Measurements from ENCODE around the gene GAS6.
"Not testable (repeated sequence)": the region's sequence is repeated elsewhere in the genome, so short reads cannot be mapped to it uniquely, and the experiment has no call there.

The GAS6 gene

GRCh38 chr13:113886561-113887112 lies 22.8 kb upstream of the GAS6 start:
- no peak for DNase-seq

DNA sequence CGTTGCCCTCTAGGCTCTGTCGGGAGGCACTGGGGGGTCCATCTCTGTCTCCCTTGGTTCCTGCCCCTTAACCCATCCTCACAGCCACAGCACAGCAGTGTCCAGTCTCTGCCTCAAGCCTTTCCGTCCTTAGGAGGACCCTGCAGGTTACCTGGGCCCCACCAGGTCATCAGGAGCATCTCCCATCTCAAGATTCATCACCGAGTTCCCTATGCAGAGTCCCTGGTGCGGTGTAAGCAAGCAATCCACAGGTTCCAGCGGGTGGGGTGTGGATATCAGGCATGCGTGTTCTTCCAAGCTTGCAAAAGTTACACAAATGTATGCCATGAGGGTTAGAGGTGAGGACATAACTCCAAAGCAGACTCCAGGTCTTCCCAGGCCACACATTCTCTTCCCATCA lies 20.9 kb upstream of the GAS6 start:
- no peak for DNase-seq

DNA sequence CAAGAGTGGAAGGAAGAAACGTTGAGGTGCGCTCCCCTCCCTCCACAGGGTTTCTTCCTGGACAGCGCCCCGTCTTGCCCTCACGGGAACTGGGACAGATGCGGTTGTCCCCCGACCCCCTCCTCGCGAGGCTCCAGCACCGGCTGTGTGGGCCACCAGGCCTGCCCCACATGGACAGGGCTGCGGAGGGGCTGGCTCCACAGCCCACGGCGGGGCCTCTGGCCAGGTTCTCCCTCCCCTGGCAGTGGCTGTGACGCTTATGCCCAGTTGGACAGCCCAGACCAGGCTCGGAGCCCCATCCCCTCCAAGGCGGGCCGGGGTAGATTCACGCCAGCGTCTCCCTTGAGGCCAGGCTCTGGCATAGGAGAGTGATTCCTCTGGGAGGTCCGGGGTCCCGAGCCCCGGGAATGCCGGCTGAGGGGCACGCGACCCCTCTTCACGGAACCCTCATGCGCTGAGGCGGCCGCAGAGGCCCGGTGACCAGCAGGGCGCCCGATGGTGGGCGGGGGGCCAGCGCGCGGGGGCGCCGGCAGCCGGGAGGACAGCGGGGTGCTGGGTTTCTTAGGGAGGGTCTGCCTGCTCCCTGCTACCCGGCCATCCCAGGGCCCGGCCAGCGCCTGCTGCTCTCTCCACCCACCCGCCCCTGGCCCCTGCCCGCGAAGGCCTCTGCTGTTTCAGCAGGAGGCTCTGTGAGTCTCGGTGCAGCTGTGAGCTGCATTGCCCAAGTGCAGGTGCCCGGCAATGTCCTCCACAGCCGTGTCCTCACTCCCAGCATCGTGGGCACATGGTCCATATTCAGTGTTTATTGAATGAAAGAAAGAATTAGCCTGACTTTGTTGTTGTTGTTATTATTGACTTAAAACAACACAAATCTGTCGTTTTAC lies 20.3 kb upstream of the GAS6 start:
- DNase-seq = no peak

DNA sequence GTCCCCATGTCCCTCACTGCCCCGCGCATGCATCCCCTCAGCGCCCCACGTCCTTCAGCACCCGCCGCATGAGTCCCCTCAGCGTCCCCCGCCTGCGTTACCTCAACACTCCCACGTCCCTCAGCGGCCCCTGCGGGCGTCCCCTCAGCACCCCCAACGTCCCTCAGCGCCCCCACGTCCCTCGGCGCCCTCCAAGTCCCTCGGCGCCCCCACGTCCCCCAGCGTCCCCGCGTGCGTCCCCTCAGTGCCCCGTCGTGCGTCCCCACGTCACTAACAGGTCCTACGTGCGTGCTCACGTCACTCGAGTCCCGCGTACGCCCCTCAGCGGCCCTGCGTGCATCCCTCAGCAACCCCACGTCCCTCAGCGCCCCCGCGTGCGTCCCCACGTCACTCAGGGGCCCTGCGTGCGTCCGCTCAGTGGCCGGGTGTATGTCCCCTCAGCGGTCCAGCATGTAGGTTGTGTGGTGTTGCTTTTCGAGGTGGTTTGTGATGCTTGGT lies 19.5 kb upstream of the GAS6 start:
- DNase-seq = no peak

DNA sequence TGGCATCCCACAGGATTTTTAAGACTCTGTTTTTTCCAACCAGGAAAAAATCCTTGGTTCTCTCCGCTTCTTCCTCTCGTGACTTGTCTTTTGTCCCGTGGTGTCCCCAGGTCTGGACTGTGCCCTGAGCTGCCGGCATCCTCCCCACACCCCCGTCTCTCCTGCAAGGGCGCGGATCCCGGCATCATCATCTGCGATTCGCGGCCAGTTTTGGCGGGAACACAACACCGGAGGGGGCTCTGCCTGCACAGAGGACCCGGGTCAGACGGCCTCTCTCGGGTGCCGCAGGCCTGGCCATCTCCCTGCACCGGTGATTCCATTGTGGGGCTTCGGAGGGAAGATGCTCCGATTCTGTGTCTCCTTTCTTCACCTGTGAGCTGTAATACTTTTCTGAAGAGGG lies 18.8 kb upstream of the GAS6 start:
- no peak for DNase-seq

DNA sequence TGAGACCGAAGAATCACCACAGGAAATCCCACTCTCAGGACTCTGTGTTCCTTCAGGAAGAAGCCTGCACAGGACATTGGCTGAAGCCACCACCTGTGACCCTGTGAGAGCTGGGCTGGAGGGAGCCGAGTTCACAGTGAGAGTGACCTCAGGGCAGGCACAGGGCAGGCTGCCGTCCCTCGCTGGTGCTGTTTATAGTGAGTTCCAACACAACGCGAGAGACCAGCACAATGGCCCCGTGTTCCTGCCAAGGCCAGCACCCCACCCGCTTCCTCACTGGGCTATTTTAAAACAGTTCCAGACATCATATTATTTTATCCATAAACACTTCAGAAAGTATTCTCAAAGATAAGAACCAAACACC lies 18.4 kb upstream of the GAS6 start:
- DNase-seq = no peak

DNA sequence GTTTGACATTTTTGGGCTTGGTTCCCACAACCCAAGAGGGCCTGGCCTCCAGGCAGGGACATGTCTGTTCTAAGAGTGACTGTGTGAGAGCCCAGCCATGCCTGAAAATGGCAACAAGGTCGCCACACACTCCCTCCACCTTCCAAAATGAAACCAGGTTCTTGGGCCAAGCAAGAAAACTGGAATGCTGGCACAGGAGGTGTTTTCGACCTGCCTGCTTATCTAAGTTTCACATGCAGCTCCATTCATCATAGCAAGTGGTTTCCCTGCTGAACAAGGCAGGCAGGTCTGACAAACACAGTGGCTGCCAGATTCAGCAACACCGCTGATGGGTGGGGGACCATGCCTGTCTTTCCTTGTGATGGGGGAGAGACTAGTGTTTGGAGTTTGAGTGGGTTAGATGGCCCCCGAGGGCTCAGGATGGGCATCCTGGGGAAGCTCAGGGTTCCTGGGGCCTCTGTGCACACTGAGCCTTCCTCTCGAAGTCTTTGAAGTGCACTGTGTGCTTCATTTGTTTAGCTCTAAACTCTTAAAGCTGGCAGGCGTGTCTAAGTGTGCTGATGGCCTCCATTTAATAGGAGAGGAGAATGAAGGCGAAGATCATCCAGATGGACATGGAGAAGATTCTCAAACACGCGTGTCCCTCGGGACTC lies 17.9 kb upstream of the GAS6 start:
- DNase-seq = peak; percentile 99

GRCh38 chr13:113880651-113881611 lies 17.1 kb upstream of the GAS6 start:
- no peak for DNase-seq

DNA sequence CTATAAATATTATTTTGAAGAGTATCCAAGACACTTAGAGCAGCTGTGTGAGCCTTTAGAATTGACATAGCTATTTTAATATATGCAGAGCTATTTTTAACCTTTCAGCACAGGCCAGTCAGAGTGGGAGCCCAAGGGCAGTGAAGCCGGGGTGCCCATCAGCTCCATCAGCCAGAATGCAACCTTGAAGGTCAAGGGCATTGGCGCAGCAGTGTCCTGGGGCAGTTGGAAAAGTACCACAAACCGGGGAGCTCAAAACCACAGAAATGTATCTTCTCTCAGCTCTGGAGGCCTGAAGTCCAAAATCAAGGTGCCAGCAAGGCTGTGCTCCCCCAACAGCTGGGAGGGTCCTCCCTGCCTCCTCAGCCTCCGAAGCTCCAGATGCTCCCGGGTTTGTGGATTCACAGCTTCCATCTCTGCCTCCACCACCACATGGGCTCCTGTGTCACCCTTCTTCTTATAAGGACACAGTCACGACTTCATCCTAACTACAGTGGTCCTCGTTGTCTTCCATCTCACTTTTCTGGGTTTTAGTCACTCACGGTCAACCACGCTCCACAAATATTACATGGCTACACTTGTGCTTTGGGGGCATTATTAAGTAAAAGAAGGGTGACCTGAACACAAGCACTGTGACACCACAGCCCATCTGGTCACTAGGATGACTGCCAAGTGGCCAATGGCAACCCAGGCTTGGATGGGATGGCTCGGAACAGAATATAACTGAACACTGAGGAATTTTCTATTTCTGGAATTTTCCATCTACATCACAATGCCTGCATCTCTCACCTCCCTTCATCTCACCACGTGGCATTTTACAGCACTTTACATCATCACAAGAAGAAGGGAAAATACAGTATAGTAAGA lies 15.9 kb upstream of the GAS6 start:
- DNase-seq = no peak

DNA sequence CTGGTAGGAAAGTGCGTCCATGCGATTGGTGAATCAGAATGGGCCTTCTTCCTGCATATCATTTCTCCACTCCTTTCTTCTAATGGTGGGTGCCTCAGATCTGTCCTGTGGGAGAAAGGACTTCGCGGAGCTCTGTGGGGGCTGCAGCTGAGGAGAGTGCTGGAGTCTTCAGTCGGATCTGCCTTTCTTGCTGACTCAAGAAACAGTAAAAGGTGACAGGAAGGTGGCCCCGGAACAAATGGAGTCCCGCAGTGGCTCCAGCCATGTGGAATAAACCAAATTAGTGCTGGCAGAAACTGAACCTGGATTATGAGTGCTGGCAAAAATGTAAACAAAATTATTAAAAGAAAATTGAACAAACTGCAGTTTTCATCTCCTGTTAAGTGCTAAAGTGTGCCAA lies 15.1 kb upstream of the GAS6 start:
- peak; percentile 90 for DNase-seq

GRCh38 chr13:113877149-113877990 lies 13.5 kb upstream of the GAS6 start:
- no peak for DNase-seq

- no peak for DNase-seq
These were observed 12.7 kb upstream of the GAS6 start for GRCh38 chr13:113876346-113877148.

- no peak for DNase-seq
These were observed 12.0 kb upstream of the GAS6 start for GRCh38 chr13:113875837-113876281.

GRCh38 chr13:113875429-113875815 lies 11.5 kb upstream of the GAS6 start:
- no peak for DNase-seq

GRCh38 chr13:113874579-113875428 lies 10.9 kb upstream of the GAS6 start:
- DNase-seq = no peak

GRCh38 chr13:113874177-113874576 lies 10.3 kb upstream of the GAS6 start:
- no peak for DNase-seq

- DNase-seq = no peak
These were observed 5.4 kb upstream of the GAS6 start for GRCh38 chr13:113869263-113869662.

DNA sequence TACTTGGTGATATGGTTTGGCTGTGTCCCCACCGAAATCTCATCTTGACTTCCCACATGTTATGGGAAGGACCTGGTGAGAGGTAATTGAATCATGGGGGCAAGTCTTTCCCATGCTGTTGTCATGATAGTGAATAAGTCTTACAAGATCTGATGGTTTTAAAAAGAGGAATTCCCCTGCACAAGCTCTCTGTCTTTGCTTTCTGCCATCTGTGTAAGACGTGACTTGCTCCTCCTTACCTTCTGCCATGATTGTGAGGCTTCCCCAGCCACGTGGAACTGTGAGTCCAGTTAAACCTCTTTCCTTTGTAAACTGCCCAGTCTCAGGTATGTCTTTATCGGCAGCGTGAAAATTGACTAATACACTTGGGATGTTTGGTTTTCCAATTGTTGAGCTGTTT lies 4.0 kb upstream of the GAS6 start:
- DNase-seq = not testable (repeated sequence)

DNA sequence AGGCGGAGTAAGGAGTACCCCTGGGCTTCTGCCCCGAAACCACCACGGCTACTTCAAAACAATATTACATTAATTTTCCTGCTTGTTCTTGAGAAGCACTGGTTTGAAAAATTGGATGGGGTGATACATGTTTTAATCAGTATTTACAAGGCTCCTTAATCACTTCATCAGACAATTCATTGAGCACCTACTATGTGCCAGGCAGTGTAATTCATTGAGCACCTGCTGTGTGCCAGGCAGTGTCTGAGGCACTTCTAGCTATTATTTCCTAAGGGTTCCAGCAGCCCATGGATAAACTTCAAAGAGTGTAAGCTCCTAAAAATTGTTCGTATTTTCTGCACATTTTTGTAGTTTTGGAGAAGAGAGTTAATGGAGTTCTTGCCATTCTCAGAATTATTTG lies 1.6 kb upstream of the GAS6 start:
- DNase-seq = no peak

Data from DMS79 (cell line).